NCI-H2081 treated with DMSO at 0.1 percent for 48 hours (cell line): ENCODE data around the gene OR5K1.

ENCODE experiments used
- DNase-seq: peaks from one replicate; lab custom pipeline; 2025; lab: John Stamatoyannopoulos, UW

Gene OR5K1

DNA sequence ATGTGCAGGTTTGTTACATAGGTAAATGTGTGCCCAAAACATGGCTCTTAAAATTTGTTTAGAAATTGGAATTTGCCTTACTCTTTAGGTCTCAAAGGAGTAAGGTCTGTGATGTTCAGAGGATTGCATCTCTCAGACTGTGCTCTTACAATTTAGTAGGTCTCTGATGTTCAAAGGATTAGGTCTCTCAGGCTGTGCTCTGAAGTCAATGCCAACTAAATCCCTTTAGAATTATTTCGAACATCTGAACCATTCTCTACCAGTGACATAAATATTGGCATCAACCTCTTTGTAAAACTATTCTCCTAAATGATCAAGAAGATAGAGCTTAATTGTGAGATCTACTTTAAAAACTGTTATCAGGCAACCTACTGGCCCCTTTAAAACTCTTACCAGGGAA, at the start of gene OR5K1:
OR5K1 (plus strand) TSS at position 301 of the 400 bp plus-strand sequence. CDS start 6,376 bp downstream, outside the sequence.
- no peak for DNase-seq

DNA sequence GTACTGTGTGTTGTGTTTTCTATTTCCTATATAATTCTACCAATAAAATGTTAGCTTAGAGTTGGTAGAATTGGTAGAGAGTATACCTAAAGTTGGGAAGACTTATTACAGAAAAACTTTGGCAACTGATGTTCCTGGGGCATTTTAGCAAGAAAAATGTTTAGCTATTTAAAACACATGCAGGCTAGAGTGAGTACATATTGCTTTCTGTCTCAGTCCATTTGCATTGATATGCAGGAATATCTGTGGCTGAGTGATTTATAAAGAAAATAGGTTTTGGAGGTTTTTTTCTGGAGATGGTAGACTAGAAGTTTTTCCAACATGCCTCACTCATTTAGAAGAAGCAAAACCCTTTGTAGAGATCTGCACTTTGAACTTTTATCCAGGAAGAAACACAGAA, 30.4 kb upstream of the OR5K1 start:
- no peak for DNase-seq

DNA sequence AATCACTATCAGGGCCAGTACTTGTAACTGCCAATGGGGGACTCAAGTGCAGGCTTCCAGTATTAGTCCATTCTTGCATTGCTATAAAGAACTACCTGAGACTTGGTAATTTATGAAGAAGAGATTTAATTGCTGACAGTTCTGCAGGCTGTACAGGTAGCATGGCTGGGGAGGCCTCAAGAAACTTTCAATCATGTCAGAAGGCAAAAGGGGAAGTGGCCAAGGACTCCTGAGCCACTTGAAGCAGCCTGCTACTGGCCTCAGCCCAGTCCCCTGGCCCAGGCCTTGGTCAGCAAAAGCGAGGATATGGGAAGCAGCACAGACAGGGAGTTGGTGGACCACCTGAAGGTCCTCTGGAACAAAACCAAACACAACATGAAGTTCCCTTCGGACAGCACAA, 29.2 kb upstream of the OR5K1 start:
- no peak for DNase-seq

DNA sequence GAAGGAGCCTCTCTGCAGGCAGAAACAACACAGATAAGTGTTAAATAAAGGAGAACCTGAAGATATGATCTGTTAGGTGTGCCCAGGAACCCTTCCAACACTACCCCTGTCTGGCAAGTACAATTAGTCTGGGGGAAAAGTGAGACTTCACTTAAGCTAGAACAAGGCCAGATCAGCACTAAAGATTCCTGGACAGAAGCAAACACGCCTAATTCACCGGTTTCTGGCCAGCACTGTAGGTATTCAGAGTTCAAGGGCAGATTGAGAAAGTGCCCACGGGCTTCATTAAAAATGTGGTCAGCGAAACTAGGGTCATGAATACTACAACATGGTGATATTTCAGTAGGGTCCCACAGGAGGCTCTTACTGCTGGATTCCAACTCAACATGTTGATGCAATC, 28.6 kb upstream of the OR5K1 start:
- no peak for DNase-seq

DNA sequence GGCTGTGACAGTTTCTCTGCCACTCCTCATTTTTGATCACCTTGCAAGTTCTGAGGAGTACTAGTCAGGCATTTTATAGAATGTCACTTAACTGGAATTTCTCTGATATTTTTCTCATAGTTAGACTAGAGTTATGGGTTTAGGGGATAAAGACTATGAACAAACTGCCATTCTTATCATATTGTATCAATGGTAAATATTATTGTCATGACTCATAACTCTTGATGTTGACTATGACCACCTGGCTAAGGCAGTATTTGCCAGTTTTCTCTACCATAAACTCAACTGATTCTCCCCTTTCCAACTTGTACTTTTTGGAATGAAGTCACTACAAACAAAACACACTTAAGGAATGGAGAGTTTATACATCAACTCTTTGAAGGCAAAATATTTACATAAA, 22.7 kb upstream of the OR5K1 start:
- no peak for DNase-seq

DNA sequence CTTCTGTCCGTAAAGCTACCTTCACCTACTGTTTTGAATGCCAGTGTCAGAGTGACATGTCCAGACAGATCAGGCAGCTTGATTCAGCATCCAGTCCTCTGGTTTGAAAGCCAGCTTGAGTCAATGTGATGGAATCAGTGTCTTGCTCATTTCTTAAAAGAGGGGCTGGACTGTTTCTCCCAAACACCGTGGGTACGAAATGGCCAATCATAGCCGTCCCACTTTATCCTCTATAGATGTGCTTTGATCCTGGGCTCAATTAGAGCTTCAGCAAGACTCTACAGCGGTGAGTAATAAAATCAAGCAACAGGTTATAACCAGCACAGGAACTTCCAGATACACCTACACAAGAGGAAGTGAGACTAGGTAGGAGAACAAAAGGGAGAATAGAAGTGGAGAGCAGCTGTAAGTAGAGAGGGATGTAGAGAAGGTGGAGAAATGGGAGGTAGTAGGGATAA, 17.0 kb upstream of the OR5K1 start:
- no peak for DNase-seq

DNA sequence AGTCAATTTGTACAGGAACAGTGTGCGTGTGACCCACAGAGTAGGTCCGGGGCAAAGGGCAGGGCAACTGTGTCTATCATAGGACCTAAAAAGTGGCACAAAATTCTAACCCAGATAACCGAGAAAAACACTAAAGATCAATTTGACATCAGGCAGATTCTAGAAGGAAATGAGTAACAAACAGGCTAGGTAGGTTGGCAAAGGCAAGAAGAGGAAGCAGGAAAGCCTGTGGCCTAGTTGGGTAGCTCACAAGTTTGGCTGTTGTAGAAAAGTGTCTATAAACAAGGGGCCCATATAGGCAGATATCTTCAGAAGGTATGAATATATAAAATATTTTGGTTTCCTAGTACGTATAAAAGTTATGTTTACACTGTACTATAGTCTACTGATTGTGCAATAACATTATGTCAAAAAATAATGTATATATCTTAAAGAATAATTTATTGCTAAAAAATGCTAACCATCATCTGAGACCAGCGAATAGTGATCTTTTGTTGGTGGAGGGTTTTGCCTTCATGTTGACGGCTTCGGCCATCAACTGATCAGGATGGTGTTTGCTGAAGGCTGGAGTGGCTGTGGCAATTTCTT, 13.3 kb upstream of the OR5K1 start:
- no peak for DNase-seq

DNA sequence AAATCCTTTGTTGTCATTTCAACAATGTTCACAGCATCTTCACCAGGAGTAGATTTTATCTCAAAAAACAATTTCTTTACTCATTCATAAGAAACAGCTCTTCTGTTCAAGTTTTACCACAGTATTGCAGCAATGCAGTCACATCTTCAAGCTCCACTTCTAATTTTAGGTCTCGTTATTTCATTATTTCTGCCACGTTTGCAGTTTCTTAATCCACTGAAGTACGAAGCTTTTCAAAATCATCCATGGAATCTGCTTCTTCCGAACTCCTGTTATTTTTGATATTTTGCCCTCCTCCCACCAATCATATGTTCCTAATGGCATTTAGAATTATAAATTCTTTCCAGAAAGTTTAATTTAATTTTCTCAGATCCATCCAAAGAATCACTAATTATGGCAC, 12.6 kb upstream of the OR5K1 start:
- no peak for DNase-seq

DNA sequence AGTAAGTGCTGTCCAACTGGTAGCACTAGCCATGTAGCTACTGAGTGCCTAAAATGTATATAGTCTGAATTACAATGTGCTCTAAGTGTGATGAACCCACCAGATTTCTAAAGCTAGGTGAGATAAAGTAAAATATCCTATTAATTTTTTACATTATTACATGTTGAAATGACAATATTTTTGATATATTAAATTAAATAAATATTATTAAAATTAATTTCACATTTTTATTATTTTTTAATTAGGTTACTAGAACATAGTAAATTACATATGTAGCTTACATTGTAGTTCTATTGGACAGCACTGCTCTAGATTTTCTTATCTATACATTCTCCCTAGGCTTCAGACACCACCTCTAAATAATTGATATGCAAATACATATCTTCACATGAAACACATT, 9.2 kb upstream of the OR5K1 start:
- no peak for DNase-seq

DNA sequence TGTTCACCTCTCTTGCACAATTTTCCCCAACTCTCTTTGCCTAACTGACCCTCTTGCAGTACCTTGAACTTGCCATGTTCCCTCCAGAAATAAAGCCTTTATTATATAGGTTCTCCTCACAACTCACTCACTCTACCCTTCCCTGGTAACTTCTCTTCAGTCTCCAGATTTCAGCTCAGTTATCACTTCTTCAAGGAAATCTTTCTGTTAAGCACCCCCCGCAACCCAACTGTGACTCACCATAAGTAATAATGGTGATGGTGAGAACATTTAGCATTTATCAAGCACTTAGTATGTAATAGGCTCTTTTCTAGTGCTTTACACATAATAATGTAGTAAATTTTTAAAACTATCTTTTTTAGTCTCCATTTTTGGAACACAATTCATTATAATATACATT, 8.1 kb upstream of the OR5K1 start:
- no peak for DNase-seq

DNA sequence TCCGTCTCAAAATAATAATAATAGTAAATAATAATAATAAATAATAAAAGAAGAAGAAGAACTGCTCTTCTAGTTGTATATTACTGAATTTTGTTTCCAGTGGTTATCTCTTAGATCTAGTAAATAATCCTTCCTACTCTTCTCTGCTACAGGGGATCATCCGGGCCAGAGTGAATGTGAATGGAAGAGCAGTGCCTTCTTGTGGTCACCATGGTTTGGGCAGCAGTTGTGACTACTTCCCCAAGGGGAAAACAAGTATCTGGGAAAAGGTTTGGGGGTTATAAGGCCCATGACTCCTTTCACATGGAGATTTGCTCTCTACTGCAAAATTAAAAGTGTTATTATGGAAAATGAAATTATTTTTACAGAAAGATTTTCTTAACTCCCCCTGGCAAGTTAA, 5.5 kb upstream of the OR5K1 start:
- no peak for DNase-seq

DNA sequence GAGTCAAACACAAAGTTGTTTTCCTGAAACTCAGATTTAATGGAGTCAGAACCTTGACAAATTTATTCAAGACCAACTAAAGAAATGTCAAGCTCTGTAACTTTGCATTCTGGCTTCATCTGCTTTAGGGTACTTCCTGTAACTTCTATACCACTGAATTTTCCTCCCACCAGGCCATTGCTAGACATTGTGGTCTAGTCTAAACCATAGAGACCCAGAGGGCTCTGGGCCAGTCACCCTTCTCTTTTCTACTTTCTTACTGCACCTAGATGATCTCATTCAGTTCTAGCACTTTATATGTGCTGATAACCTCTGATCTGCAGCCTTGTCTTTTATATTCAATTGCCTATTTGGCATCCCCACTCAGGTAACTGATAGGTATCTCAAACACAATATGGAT, 2.8 kb upstream of the OR5K1 start:
- DNase-seq, result no peak

DNA sequence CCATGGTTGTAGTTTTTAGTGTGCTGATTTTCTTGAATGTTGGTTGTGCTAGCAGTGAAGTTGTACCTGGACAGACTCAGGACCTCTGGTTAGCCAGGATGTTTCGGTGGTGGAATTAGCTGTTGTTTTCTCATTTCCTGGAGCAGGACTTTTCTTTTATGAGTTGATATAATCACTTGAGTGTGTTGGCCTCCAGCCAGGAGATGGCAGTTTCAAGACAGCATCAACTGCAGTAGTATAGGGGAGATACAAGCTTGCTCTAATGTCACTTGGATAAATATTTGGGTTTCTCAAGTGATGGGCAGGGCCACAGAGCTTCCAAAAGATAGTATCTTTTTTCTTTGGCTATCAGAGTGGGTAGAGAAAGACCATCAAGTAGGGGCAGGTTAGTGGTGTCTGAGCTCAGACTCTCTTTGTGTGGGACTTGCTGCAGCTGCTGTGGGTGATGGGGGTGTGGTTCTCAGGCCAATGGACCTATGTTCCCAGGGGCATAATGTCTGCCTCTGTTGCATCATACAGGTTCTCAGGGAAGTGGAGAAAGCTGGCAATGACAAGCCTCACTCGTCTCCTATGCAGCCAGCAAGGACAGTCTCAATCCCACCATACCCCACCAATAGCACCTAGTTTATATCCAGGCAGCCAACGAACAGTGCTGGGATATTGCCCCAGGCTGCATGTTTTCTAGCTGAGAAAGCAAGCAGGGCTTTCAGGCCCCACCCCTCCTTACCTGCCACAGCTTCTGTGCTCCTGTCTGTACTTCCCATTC, 19.9 kb downstream of the OR5K1 start:
- DNase-seq, result no peak

DNA sequence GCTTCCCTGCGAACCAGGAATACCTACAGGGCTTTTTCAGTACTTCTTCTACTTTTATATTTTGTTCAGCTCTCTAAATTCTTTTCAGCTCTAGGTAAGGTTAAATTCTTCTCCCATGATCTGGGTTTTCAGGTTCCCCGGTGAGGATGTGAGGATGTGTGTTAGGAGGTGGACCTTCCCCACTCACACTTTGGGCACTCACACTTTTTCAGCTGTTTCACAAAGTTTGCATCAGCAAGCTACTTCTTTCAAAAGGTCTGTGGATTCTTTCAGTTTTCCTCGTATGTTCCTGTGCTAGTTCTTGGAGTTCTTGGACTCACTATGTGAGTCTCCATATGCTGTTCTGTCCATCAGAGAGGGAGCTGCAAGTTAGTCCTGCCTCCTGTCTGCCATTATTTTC, 20.6 kb downstream of the OR5K1 start:
- DNase-seq, result no peak

DNA sequence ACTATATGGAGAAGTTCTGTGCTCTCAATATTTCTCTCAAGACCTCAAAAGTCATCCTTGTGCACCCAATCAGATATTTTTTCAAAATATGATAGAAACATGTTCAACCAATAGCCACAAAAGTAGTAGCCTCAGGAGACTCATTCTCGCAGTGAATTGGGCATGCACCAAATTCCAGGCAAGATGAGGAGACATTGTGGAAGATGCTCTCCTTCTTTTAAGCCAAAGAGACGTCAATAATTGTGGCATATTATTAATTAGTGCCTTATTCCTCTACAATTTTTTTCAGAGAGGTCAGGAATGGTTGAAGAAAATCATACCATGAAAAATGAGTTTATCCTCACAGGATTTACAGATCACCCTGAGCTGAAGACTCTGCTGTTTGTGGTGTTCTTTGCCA, 34.4 kb downstream of the OR5K1 start, which contains the start of gene OR5K2:
OR5K2 (plus strand) TSS at position 301 of the 400 bp plus-strand sequence; CDS start at position 301, 0 bp downstream.
- DNase-seq, result no peak

DNA sequence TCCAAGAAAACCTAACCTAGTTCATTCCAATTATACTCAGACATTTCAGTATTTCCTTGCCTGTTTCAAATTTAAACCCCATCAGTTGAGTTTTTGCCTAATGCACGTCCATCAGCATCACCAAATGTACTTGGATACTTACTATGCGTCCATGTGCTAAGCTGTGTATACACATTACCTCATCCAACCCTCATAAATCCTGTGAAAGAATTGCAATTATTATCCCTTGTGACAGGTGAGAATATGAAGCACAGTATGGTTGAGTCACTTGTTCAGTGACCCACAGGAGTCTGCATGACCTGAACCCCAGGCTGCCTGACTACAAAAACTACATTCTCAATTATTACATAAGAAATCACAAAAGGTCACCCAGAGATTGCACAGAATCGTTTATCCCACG, 37.0 kb downstream of the OR5K1 start:
- DNase-seq, result no peak

DNA sequence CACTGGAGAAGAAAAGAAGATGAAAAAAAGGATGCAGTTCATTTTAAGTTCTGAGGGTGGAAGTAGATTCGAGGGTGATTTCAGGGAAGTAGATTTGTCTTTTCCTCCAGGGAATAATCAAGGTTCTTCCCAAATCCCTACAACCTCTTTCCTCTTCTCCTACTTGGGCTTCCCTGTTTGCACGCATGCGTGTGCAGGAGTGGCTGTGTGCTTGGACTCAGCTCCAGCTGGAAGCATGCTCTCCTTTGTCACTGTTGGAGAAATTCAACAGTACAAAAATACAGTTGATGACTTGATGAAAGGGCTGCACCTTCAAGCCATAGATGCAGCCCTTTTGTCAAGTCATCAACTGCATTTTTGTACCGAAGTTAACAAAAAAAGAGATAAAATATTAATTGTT, 38.3 kb downstream of the OR5K1 start:
- DNase-seq, result no peak

DNA sequence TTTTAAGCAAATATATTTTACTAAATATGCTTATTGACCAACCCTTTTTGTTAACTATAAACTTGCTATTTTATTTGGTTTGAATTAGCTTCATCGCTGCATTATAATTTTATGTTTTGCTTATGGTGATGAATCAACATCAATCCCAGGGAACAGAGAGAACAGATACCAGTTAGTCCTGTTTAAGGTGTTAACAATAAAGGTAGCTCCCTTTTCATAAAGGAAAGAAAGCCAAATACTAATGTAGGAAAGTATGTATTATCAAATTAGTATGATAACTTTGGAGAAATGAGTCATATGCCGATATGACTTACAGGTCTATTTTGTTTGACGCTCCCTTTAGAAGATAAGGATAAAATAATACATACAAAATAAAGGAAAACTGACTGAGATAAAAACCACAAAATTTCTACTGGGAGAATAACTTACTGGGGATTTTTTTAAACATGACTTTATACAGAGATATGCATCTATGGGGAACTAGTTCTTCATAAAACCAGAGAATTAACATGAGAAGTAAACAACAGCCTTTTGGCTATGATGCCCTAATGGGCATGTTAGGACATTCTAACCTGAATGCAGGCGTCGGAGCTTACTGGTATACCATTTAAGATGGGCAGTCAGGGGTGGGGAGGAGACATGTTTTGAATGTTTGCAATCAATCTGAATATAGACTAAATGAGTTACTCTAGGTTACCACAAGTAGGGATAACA, 39.0 kb downstream of the OR5K1 start:
- DNase-seq, result no peak

DNA sequence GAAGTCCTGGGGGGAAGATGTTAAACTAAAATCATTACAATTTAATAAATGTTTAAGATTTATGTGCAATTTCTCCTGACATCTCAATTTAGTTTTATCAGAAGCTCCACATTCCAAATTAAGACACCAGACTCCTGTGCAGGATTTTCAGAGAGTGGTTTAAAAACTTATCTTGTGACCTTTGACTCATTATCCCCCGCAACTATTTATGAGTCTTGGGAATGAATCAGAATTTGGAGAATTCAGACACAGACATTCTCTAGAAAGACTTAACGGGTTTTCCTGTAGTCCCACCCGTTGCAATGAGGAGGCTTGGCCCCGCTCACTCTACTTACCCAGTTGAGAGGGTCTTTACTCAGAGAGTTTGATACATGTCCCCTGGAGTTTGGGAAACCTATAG, 41.5 kb downstream of the OR5K1 start:
- DNase-seq, result no peak

DNA sequence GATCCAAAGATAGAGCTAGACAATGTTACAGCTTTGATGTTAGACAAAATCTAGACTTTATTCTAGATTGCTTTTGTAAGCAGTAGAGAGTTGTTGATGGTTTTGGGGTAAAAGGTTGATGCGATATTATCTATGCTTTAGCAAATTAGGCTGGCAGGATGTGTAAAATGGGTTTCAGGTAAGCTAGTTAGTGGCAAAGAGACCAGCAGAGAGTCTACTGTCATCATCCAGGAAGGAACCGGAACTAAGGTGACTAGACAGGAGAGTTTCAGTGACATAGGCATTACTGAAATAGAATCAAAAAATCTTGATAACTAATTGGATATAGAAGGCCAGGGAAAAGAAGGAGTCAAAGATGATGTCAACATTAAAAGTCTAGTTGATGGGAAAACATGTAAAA, 45.6 kb downstream of the OR5K1 start:
- DNase-seq, result no peak

DNA sequence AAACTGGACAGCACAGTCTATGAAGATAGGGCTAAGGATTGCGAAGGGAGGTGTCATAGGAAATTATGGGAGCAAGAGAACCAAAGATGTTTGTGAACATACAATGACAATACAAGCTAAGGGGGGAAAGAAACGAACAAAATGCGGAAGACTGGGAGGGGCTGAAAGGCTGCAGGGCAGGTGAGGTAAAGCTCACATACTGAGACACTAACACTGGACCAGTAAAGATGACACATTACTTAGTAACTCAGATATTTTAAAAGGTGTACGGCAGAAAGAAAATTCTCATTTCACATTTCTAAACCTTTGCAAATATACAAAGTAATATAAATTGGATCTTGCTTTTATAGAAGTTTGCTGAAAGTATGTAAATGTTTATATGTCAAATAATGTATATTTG, 49.6 kb downstream of the OR5K1 start:
- DNase-seq, result no peak

DNA sequence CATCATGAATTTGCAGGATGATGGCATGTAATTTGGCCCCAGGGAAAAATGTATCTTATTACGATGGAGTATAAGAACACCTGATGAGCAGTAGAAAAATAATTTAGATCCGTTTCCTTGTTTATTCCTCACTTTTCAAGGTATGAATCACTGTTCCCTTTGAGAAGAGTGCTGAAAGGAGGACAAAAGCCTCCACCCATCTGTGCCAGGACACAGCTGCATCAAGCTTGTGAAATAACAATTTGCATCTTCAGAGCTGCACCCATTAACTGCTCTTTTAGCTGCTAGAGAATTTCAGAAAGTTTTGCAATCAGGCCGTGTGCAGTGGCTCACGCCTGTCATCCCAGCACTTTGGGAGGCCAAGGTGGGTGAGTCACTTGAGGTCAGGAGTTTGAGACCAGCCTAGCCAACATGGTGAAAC, 50.1 kb downstream of the OR5K1 start:
- DNase-seq, result no peak

DNA sequence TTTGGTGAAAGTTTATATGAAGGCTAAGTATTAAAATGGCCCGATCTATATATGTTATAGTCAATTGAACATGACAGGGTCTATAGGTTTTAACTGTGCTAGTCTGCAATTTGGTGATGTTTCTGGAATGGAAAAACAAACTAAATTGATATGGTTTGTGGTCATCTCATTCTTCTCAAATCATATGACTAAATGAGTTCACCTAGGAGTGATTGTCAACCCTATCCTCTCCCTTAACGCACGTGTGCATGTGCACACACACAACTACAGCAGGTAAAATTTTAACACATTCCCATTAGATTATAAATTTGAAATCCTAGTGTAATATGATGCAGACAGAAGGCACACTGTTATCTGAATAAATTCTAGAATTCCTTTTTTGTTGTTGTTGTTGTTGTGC, 50.7 kb downstream of the OR5K1 start:
- DNase-seq, result no peak
